ENCODE data around the gene PPFIBP1. TPM values are rescaled to one million over a fixed set of nuclear protein-coding genes. Genes with fewer than 3 reads are reported as not detected.
A peak's percentile ranks its signal among the peaks of the same experiment; 100 is the strongest.

The PPFIBP1 gene
- total and polyA plus RNA-seq, 2 of the 4 experiments (the other 2 are of a cell fraction): 30.4 to 72.2 TPM

DNA sequence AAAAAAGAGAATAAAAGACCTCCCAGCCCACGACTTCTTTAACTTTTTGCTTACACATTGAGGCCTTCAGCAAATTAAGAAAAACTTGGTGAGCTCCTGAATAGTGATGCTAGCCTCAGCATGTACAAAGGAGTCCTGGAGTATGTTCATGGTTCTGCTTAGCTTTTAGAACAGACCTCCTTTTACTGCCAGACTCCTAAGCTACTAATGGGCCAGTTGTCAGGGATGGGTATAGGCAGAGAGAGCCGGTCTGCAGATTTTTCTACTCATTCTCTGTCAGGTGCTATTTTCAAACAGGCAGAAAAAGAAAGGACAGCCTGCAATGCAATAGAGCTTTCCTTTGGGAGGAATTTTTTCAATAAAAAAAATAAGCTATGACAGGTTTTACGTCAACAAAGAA, 90.4 kb downstream of the PPFIBP1 start:
- H4K5ac ChIP-seq (ENCODE audit: low read depth, low read length): no peak overlapping the region
- no peak overlapping the region for H3K18ac ChIP-seq (ENCODE audit: low read depth, low read length)
- WGBS, 2 experiments (ENCODE audit: extremely low coverage in 2 of 2, insufficient read length in 1 of 2): no CpG with 5 or more reads among the region's 3 CpGs
- no peak overlapping the region for H3K4me2 ChIP-seq (ENCODE audit: low read depth, low read length)
- H3K9me3 ChIP-seq (ENCODE audit: control insufficient read depth, insufficient read depth, low read length): no peaks in the 10 kb centered on the region
- H3K14ac ChIP-seq (replicated peaks; ENCODE audit: low read depth, low read length): peak overlapping the region; percentile 17; the same call in 1 of the 2 replicates
- POLR2A ChIA-PET (ENCODE audit: unreplicated experiment): no interaction called here
- H3K56ac ChIP-seq (ENCODE audit: extremely low read depth, insufficient read depth, low read length): no peak overlapping the region
- no peaks in the 10 kb centered on the region for H3K36me3 ChIP-seq (ENCODE audit: control insufficient read depth, insufficient read depth, low read length)
- DNase-seq (no peak), ATAC-seq (ENCODE audit: low read depth) (no peak)
- H3K9me1 ChIP-seq (ENCODE audit: insufficient read depth, low read length): peaks cover 10% of the 10 kb centered on the region
- H4K91ac ChIP-seq (ENCODE audit: insufficient read depth, low read depth, low read length): no peak overlapping the region
- no peak overlapping the region for H2AFZ ChIP-seq (replicated peaks; ENCODE audit: low read length, poor library complexity)
- H2BK5ac ChIP-seq (ENCODE audit: low read depth, low read length, poor library complexity, severe bottlenecking): no peak overlapping the region
- H2AK9ac ChIP-seq (replicated peaks; ENCODE audit: low read depth, low read length, poor library complexity): no peak overlapping the region
- no peak overlapping the region for H2BK120ac ChIP-seq (ENCODE audit: low read depth, low read length)
- CTCF ChIA-PET: no interaction called here
- H3K27me3 ChIP-seq (ENCODE audit: control insufficient read depth, insufficient read depth, low read length): no peaks in the 10 kb centered on the region
- no peak overlapping the region for H3K4me3 ChIP-seq (ENCODE audit: insufficient read depth, low read depth, low read length)
- H2AK5ac ChIP-seq (ENCODE audit: low read depth, low read length): no peak overlapping the region; the same call in 1 of the 2 replicates
- H3K23ac ChIP-seq (ENCODE audit: low read depth, low read length): peak overlapping the region; percentile 12; the same call in 1 of the 2 replicates
- no TSS peak for BruUV-seq (replicated peaks)
- H3K9ac ChIP-seq (ENCODE audit: low read depth, low read length): no peak overlapping the region
- no peaks in the 10 kb centered on the region for H4K20me1 ChIP-seq (ENCODE audit: insufficient read depth, low read length)
- no peak overlapping the region for H3K27ac ChIP-seq (ENCODE audit: insufficient read depth, low read length)
- peaks cover 10% of the 10 kb centered on the region for H3K4me1 ChIP-seq (ENCODE audit: control insufficient read depth, insufficient read depth, low read length)
- TF ChIP-seq, protein P1, sequence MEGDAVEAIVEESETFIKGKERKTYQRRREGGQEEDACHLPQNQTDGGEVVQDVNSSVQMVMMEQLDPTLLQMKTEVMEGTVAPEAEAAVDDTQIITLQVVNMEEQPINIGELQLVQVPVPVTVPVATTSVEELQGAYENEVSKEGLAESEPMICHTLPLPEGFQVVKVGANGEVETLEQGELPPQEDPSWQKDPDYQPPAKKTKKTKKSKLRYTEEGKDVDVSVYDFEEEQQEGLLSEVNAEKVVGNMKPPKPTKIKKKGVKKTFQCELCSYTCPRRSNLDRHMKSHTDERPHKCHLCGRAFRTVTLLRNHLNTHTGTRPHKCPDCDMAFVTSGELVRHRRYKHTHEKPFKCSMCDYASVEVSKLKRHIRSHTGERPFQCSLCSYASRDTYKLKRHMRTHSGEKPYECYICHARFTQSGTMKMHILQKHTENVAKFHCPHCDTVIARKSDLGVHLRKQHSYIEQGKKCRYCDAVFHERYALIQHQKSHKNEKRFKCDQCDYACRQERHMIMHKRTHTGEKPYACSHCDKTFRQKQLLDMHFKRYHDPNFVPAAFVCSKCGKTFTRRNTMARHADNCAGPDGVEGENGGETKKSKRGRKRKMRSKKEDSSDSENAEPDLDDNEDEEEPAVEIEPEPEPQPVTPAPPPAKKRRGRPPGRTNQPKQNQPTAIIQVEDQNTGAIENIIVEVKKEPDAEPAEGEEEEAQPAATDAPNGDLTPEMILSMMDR (conservative IDR thresholded peaks at IDR 0.05; ENCODE audit: low read depth, low read length): no peak
- TF ChIP-seq FOS (IDR thresholded peaks at IDR 0.05; ENCODE audit: low read depth, low read length) (no peak), NFE2L2 (IDR thresholded peaks at IDR 0.05; ENCODE audit: low read depth, low read length) (no peak), RCOR1 (IDR thresholded peaks at IDR 0.05; ENCODE audit: insufficient replicate concordance, low read length) (no peak), RAD21 (IDR thresholded peaks at IDR 0.05; ENCODE audit: low read length) (no peak), MXI1 (IDR thresholded peaks at IDR 0.05; ENCODE audit: borderline replicate concordance, low read depth, low read length) (no peak), RFX5 (IDR thresholded peaks at IDR 0.05; ENCODE audit: low read depth, low read length) (no peak), MAZ (IDR thresholded peaks at IDR 0.05; ENCODE audit: borderline replicate concordance, low read depth, low read length) (no peak)
- TF ChIP-seq, protein P2, sequence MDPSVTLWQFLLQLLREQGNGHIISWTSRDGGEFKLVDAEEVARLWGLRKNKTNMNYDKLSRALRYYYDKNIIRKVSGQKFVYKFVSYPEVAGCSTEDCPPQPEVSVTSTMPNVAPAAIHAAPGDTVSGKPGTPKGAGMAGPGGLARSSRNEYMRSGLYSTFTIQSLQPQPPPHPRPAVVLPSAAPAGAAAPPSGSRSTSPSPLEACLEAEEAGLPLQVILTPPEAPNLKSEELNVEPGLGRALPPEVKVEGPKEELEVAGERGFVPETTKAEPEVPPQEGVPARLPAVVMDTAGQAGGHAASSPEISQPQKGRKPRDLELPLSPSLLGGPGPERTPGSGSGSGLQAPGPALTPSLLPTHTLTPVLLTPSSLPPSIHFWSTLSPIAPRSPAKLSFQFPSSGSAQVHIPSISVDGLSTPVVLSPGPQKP (IDR thresholded peaks at IDR 0.05; ENCODE audit: borderline replicate concordance, low read depth, low read length): no peak
- H4K8ac ChIP-seq (ENCODE audit: low read depth in 2 of 2, low read length in 2 of 2): no peak overlapping the region
- H2BK15ac ChIP-seq (ENCODE audit: low read depth, low read length): no peak overlapping the region
- peaks cover 36 to 76% of the 10 kb centered on the region in 2 experiments for H3K79me1 ChIP-seq (ENCODE audit: low read depth in 1 of 2, low read length in 2 of 2)
- H3K4ac ChIP-seq (ENCODE audit: low read depth, low read length): no peak overlapping the region
- in situ Hi-C loops (cut with MboI; ENCODE audit: low sequenced_read_pairs) (no loop called here), dilution Hi-C loops (cut with HindIII; ENCODE audit: low sequenced_read_pairs, unreplicated experiment) (no loop called here), intact Hi-C loops (cut with micrococcal nuclease) (no loop called here)
- H2BK20ac ChIP-seq (ENCODE audit: low read depth, low read length): no peak overlapping the region

Data from IMR-90 (cell line).